ENCODE data around the gene TRDN.

DNA sequence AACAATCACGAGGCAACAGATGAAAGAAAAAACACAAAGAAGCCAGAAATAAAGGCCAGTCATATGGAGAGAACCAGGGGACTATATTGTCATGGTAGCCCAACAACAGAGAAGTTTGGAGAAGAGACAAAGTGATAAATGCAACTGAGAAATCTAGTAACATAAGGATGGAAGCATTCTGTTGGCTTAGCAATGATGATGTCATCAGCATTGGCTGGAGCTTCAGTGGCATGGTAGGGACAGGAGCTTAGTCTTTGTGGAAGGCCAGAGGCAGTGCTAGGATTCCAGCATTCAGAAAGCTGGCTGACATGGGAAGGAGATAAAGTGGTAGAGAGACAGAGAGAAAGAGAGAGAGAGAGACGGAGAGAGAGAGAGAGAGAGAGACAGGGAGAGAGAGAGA lies 276.4 kb downstream of the TRDN start:
- TF ChIP-seq, protein P1, sequence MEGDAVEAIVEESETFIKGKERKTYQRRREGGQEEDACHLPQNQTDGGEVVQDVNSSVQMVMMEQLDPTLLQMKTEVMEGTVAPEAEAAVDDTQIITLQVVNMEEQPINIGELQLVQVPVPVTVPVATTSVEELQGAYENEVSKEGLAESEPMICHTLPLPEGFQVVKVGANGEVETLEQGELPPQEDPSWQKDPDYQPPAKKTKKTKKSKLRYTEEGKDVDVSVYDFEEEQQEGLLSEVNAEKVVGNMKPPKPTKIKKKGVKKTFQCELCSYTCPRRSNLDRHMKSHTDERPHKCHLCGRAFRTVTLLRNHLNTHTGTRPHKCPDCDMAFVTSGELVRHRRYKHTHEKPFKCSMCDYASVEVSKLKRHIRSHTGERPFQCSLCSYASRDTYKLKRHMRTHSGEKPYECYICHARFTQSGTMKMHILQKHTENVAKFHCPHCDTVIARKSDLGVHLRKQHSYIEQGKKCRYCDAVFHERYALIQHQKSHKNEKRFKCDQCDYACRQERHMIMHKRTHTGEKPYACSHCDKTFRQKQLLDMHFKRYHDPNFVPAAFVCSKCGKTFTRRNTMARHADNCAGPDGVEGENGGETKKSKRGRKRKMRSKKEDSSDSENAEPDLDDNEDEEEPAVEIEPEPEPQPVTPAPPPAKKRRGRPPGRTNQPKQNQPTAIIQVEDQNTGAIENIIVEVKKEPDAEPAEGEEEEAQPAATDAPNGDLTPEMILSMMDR (IDR thresholded peaks at IDR 0.05), result no peak
- no peak for TF ChIP-seq POLR2A (IDR thresholded peaks at IDR 0.05)
